Large intestine (tissue), 3 donors: ENCODE data around the gene SCGB3A1. TPM values are rescaled to one million over a fixed set of nuclear protein-coding genes. Genes with fewer than 3 reads are reported as not detected.

ENCODE experiments used
- DNase-seq, 2 donors: peaks; one replicate each; pipeline versions ENCODE4 v3.0.0 to v3.0.0-alpha.2; 2013
- H3K27ac ChIP-seq: one replicate; pipeline ENCODE4 v1.5.1; 2013; ENCODE audit warnings: low read length
- H3K27me3 ChIP-seq: 2 replicates; pipeline ENCODE4 v1.6.1; 2013; ENCODE audit warnings: low read length; ENCODE audit not compliant: control insufficient read depth, insufficient read depth
- H3K36me3 ChIP-seq: 2 replicates; pipeline ENCODE4 v1.6.1; 2013; ENCODE audit warnings: low read length; ENCODE audit not compliant: control insufficient read depth, insufficient read depth
- H3K4me1 ChIP-seq: one replicate; pipeline ENCODE4 v1.6.1; 2013; ENCODE audit warnings: low read length; ENCODE audit not compliant: control insufficient read depth, insufficient read depth
- H3K4me3 ChIP-seq: one replicate; pipeline ENCODE4 v1.5.1; 2013; ENCODE audit warnings: low read length
- H3K9me3 ChIP-seq: one replicate; pipeline ENCODE4 v1.6.1; 2013; ENCODE audit warnings: mild to moderate bottlenecking, low read depth, low read length, moderate library complexity; ENCODE audit not compliant: control insufficient read depth
- WGBS: methylation state at CpG from one replicate; pipeline ENCODE4 v1.1.5; 2013; ENCODE audit warnings: low lambda C conversion rate; ENCODE audit not compliant: insufficient coverage; 5-methylcytosine and 5-hydroxymethylcytosine counted together
- polyA plus RNA-seq: library from polyadenylated mRNA; unstranded; fragments of 120-200 nt; gene quantifications from one replicate; pipeline ENCODE4 v1.2.1, GENCODE V29; 2013

Gene SCGB3A1
- polyA plus RNA-seq, 1 donor: 0.25 TPM

DNA sequence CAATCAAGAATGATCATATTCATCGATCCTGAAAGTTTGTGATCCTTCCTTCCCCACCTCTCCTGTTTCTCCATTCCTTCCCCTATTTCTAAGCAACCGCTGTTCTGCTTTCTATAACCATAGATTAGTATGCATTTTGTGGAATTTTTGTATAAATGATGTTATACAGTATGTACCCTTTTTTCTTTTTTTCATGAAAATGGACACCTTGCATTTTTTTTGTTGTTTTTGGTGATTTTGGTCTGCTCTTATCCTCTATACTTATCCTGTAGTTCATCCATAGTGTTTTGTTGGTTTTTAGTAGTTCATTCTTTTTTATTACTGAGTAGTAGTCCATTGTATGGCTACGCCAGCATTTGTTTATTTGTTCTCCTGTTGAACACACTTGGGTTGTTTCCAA, 46.1 kb downstream of the SCGB3A1 start:
- DNase-seq: no peak

GRCh38 chr5:180541710-180542109, 49.6 kb downstream of the SCGB3A1 start:
- no CpG with 5 or more reads among the region's 9 CpGs for WGBS
- no peak overlapping the region for H3K27ac ChIP-seq
- H3K4me1 ChIP-seq: no peaks in the 10 kb centered on the region
- H3K4me3 ChIP-seq: no peak overlapping the region
- H3K27me3 ChIP-seq: no peaks in the 10 kb centered on the region
- H3K36me3 ChIP-seq: peaks cover 16% of the 10 kb centered on the region
- DNase-seq: no peak
- H3K9me3 ChIP-seq: no peaks in the 10 kb centered on the region

More for the DNA sequence above, 46.1 kb downstream of the SCGB3A1 start:
- WGBS: 100% methylated on average over 3 of the region's 3 CpGs
- no peaks in the 10 kb centered on the region for H3K27me3 ChIP-seq
- H3K27ac ChIP-seq: no peak overlapping the region
- H3K9me3 ChIP-seq: no peaks in the 10 kb centered on the region
- H3K36me3 ChIP-seq: peaks cover 12% of the 10 kb centered on the region
- peaks cover 10% of the 10 kb centered on the region for H3K4me1 ChIP-seq
- no peak overlapping the region for H3K4me3 ChIP-seq

Other genes starting within 250 kb of the SCGB3A1 start
- 5.8 TPM for gene GFPT2, start 238.2 kb downstream of the SCGB3A1 start, polyA plus RNA-seq
- gene CNOT6, start 97.1 kb downstream of the SCGB3A1 start, polyA plus RNA-seq: 31.8 TPM
- gene FLT4, start 58.1 kb upstream of the SCGB3A1 start, polyA plus RNA-seq: 10.2 TPM
- gene OR2Y1, start 148.6 kb upstream of the SCGB3A1 start, polyA plus RNA-seq: not detected
- gene MGAT1, start 211.3 kb upstream of the SCGB3A1 start, polyA plus RNA-seq: 110 TPM